ENCODE results near the gene THAP4. TPM values are rescaled to one million over a fixed set of nuclear protein-coding genes. Genes with fewer than 3 reads are reported as not detected.

Gene THAP4
- total and polyA plus RNA-seq, 2 of the 13 experiments (the other 11 are each of a cell fraction or from before 2014, with no cell fraction given) = 59.7 to 75.7 TPM

DNA sequence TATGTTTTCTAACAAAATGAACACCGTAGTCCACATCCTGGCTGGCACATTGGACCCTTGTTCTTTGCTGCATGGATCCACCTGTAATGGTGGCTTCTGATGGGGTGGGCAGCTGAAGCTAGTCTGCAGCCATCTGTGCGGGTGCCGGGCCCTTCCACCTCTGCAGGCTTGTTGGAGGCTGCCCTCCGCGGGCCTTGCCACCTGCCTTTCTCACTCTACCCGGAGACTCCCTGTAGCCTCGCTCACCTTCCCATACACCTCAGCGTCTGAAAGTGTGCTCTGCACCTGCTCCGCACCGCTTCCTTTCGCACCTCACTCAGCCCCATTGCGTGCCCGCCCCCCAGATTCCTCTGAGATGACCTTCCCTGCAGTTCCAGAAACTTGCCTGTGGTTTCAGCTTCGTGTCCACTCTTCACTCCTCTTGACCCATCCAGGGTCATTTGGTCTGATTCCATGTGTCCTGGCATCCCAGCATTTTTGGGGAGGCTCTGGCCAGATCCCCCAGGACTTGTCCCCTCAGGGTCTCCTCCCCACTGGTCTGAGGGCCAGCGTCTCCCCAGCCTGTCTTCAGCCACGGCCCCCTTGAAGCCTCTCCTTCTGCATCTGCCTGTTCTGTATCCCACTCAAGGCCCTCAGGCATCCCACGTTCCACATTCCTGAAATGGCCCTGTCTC, 18.7 kb upstream of the THAP4 start (continued):
- TF ChIP-seq ZBTB40 (IDR thresholded peaks at IDR 0.05) (no peak), ZBTB40 (CRISPR knock-in tag; IDR thresholded peaks at IDR 0.05) (no peak), SNRNP70 (IDR thresholded peaks at IDR 0.05; ENCODE audit: low read depth, low read length) (no peak), MBD4 (IDR thresholded peaks at IDR 0.05; ENCODE audit: borderline replicate concordance, low read length) (no peak), RELA (CRISPR knock-in tag; IDR thresholded peaks at IDR 0.05) (no peak), RAD51 (IDR thresholded peaks at IDR 0.05; ENCODE audit: borderline replicate concordance) (no peak)
